SU-DHL-6 (cell line): Measurements from ENCODE around the gene TEX13A.

Experiments
- H2AFZ ChIP-seq: fragments of 200-600 bp; sonication (generic); 2 replicates; pipeline ENCODE4 v1.6.1; 2014; ENCODE audit warnings: low read depth, mild to moderate bottlenecking, moderate library complexity, mixed read lengths, antibody characterized with exemption, low read length; ENCODE audit not compliant: severe bottlenecking
- H3F3A ChIP-seq: fragments of 200-600 bp; shearing (Covaris generic); 2 replicates; pipeline ENCODE4 v1.6.0; 2016; ENCODE audit warnings: antibody characterized with exemption, mild to moderate bottlenecking; ENCODE audit not compliant: insufficient read depth
- H3K27ac ChIP-seq: fragments of 200-600 bp; sonication (generic); 2 replicates; pipeline ENCODE4 v1.5.1; 2016; ENCODE audit warnings: low read depth, mild to moderate bottlenecking, low read length, moderate library complexity, mixed read lengths
- H3K27me3 ChIP-seq: fragments of 200-600 bp; sonication (generic), shearing (Covaris generic); 2 replicates; pipeline ENCODE4 v1.6.0; 2014; ENCODE audit warnings: mild to moderate bottlenecking, low read length
- H3K36me3 ChIP-seq: fragments of 200-600 bp; sonication (generic); 2 replicates; pipeline ENCODE4 v1.6.1; 2014; ENCODE audit warnings: mild to moderate bottlenecking, low read length, mixed read lengths
- H3K4me2 ChIP-seq: fragments of 300-600, 200-600 bp; shearing (Covaris generic), sonication (generic); 2 replicates; pipeline ENCODE4 v1.6.0; 2014; ENCODE audit warnings: low read length, low read depth, mild to moderate bottlenecking; ENCODE audit not compliant: poor library complexity, severe bottlenecking
- H3K4me3 ChIP-seq: fragments of 200-600 bp; sonication (generic); 2 replicates; pipeline ENCODE4 v1.5.1; 2014; ENCODE audit warnings: antibody characterized with exemption, low read length, mild to moderate bottlenecking, mixed read lengths; ENCODE audit not compliant: insufficient read depth, poor library complexity, severe bottlenecking
- H3K79me2 ChIP-seq: fragments of 200-600 bp; sonication (generic); 2 replicates; pipeline ENCODE4 v1.6.1; 2014; ENCODE audit warnings: mild to moderate bottlenecking, low read length, moderate library complexity; ENCODE audit not compliant: insufficient read depth
- H3K9ac ChIP-seq: fragments of 200-600 bp; sonication (generic); 2 replicates; pipeline ENCODE4 v1.7.0; 2014; ENCODE audit warnings: mild to moderate bottlenecking, low read length
- H3K9me2 ChIP-seq: fragments of 200-600 bp; sonication (generic); replicated peaks from 2 replicates; pipeline ENCODE4 v1.6.1; 2014; ENCODE audit warnings: low read length; ENCODE audit not compliant: insufficient read depth
- H3K9me3 ChIP-seq: fragments of 200-600 bp; sonication (generic); 2 replicates; pipeline ENCODE4 v1.6.1; 2014; ENCODE audit warnings: low read length, mixed read lengths; ENCODE audit not compliant: insufficient read depth
- H4K20me1 ChIP-seq: fragments of 200-600 bp; sonication (generic); 2 replicates; pipeline ENCODE4 v1.6.1; 2014; ENCODE audit warnings: low read depth, mild to moderate bottlenecking, antibody characterized with exemption, low read length, moderate library complexity, mixed read lengths
- EZH2phosphoT487 ChIP-seq: fragments of 200-600 bp; sonication (generic), shearing (Covaris generic); conservative IDR thresholded peaks from 2 replicates; pipeline ENCODE4 v1.6.1; 2018; ENCODE audit warnings: mild to moderate bottlenecking, antibody characterized with exemption, low read length, moderate library complexity, mixed read lengths
- TF ChIP-seq, protein P1 (sequence below): fragments of 200-600 bp; sonication (generic); IDR thresholded peaks from one replicate; pipeline ENCODE4 v1.5.1; 2017; ENCODE audit warnings: antibody characterized with exemption, mild to moderate bottlenecking, low read length, moderate library complexity; ENCODE audit not compliant: insufficient read depth, poor library complexity, severe bottlenecking

Gene TEX13A

DNA sequence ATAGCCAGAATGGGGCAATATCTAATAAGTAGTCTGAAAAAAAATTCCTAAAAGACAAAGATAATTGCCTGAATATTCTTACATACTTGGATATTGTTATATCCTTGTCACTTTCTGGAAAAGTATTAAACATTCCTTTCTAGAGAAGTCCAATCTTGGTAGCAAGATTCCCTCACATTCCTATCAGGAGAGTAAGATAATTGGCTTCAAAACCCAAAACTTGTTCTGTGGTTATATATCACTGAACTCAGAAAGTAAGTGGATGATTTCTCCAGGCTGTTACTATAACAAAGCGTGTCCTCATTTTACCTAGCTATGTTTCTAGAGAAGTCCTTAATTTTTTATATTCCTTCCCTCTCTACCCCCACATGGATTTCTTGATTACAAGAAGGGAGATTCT, 46.0 kb upstream of the TEX13A start:
- TF ChIP-seq, protein P1, sequence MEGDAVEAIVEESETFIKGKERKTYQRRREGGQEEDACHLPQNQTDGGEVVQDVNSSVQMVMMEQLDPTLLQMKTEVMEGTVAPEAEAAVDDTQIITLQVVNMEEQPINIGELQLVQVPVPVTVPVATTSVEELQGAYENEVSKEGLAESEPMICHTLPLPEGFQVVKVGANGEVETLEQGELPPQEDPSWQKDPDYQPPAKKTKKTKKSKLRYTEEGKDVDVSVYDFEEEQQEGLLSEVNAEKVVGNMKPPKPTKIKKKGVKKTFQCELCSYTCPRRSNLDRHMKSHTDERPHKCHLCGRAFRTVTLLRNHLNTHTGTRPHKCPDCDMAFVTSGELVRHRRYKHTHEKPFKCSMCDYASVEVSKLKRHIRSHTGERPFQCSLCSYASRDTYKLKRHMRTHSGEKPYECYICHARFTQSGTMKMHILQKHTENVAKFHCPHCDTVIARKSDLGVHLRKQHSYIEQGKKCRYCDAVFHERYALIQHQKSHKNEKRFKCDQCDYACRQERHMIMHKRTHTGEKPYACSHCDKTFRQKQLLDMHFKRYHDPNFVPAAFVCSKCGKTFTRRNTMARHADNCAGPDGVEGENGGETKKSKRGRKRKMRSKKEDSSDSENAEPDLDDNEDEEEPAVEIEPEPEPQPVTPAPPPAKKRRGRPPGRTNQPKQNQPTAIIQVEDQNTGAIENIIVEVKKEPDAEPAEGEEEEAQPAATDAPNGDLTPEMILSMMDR, result no peak
- TF ChIP-seq EZH2phosphoT487, result no peak
- Histone ChIP-seq H3K9me2 (no peaks in the 10 kb centered on the region), H3F3A (no peaks in the 10 kb centered on the region), H4K20me1 (no peaks in the 10 kb centered on the region), H3K27ac (no peak overlapping the region), H3K36me3 (no peaks in the 10 kb centered on the region), H3K79me2 (no peaks in the 10 kb centered on the region), H3K27me3 (no peaks in the 10 kb centered on the region), H3K4me3 (no peak overlapping the region), H3K9me3 (no peaks in the 10 kb centered on the region), H2AFZ (no peak overlapping the region), H3K4me2 (no peak overlapping the region), H3K9ac (no peak overlapping the region)

DNA sequence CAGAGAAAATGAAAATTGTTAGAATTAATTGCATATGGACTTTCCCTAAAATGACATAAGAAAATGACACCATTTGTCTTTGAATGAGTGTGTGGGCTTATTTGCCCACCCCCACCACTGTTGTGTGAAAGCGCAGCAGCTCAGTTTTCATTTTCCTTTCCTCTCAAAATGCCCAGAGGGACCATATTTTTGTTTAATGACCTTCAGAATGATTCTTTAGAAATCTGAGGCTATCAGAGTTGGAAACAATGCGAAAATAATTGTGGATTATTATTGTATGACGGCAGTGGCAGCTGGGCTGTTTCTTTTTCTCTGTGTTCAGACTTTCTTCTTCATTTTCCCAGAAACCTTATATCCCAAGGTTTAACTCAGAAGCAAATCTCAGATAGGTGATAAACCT, 44.6 kb upstream of the TEX13A start:
- no peak for TF ChIP-seq EZH2phosphoT487
- TF ChIP-seq, protein P1, result no peak
- Histone ChIP-seq H3K4me3 (no peak overlapping the region), H3K27me3 (no peaks in the 10 kb centered on the region), H3K9ac (no peak overlapping the region), H3K36me3 (no peaks in the 10 kb centered on the region), H3K9me3 (no peaks in the 10 kb centered on the region), H3K27ac (no peak overlapping the region), H4K20me1 (no peaks in the 10 kb centered on the region), H3K79me2 (no peaks in the 10 kb centered on the region), H2AFZ (no peak overlapping the region), H3K9me2 (no peaks in the 10 kb centered on the region), H3F3A (no peaks in the 10 kb centered on the region), H3K4me2 (no peak overlapping the region)

DNA sequence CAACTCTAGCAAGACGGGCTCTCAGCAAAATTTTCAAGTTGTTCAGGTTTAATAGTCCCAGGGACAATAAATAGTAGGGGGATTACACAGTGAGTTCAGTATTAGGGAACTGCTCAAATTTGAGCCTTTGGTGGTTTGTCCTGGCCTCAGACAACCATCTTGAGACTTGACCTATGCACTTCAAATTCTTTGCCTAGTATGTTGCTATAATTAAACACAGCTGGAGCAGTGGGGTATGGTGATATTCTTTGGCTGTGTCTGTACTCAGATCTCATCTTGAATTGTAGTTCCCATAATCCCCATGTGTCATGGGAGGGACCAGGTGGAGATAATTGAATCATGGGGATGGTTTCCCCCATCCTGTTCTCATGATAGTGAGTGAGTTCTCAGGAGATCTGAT, 43.3 kb upstream of the TEX13A start:
- H3K36me3 ChIP-seq, result no peaks in the 10 kb centered on the region
- no peak for TF ChIP-seq EZH2phosphoT487
- TF ChIP-seq, protein P1, result no peak

DNA sequence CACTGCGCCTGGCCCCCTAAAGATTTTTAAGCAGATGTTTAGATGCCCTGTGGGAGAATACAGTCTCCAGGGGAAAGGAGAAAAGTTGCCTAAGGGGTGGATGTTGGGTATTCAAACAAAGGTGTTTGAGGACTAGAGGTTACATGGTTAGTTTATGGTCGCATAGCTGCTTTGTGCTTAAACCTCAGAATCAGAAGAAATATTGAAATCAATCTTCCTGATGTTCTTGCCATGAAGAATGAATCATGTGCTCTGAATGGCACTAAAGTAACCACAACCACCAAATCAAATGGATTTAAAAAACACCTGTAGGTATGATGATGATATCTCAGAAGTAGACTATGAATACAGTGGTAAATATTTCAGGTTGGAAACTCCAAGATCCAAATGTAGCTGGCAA, 42.7 kb upstream of the TEX13A start:
- Histone ChIP-seq H2AFZ (no peak overlapping the region), H3K9ac (no peak overlapping the region), H3K79me2 (no peaks in the 10 kb centered on the region), H4K20me1 (no peaks in the 10 kb centered on the region), H3K4me2 (no peak overlapping the region), H3F3A (no peaks in the 10 kb centered on the region), H3K9me2 (no peaks in the 10 kb centered on the region), H3K36me3 (no peaks in the 10 kb centered on the region), H3K27me3 (no peaks in the 10 kb centered on the region), H3K9me3 (no peaks in the 10 kb centered on the region), H3K27ac (no peak overlapping the region), H3K4me3 (no peak overlapping the region)
- no peak for TF ChIP-seq EZH2phosphoT487
- TF ChIP-seq, protein P1, result no peak

More for the DNA sequence above, 43.3 kb upstream of the TEX13A start:
- Histone ChIP-seq H3K9me2 (no peaks in the 10 kb centered on the region), H3K9ac (no peak overlapping the region), H3K79me2 (no peaks in the 10 kb centered on the region), H4K20me1 (no peaks in the 10 kb centered on the region), H3K27ac (no peak overlapping the region), H2AFZ (no peak overlapping the region), H3K27me3 (no peaks in the 10 kb centered on the region), H3F3A (no peaks in the 10 kb centered on the region), H3K4me3 (no peak overlapping the region), H3K4me2 (no peak overlapping the region), H3K9me3 (no peaks in the 10 kb centered on the region)
